Kidney glomerular epithelial cell (primary cell): ENCODE measurements around the gene RBM26.
"Not testable (repeated sequence)": the region's sequence is repeated elsewhere in the genome, so short reads cannot be mapped to it uniquely, and the experiment has no call there.

Experiments
- DNase-seq: peaks from one replicate; lab custom pipeline; 2025; lab: John Stamatoyannopoulos, UW

The RBM26 gene

DNA sequence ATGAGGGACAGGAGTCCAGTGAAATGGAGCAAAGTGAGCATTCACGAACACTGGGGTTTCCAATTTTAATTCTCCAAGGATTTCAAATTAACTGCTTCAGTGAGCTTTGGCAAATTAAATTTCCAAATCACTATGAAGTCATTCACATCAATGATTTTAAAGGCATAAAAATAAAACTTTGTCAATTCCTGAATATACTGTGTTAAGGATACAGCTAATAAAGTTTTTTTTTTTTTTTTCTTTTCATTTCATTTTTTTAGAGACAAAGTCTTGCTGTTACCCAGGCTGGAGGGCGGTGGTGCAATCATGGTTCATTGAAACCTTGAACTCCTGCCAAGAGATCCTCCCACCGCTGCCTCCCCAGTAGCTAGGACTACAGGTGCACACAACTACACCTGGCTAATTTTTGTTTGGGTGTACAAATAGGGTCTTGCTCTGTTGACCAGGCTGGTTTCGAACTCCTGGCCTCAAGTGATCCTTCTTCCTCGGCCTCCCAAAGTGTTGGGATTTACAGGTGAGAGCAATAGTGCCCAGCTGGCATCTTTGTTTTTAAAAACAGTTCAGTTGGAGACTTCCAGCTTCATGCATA lies 21.9 kb downstream of the RBM26 start:
- no peak for DNase-seq

DNA sequence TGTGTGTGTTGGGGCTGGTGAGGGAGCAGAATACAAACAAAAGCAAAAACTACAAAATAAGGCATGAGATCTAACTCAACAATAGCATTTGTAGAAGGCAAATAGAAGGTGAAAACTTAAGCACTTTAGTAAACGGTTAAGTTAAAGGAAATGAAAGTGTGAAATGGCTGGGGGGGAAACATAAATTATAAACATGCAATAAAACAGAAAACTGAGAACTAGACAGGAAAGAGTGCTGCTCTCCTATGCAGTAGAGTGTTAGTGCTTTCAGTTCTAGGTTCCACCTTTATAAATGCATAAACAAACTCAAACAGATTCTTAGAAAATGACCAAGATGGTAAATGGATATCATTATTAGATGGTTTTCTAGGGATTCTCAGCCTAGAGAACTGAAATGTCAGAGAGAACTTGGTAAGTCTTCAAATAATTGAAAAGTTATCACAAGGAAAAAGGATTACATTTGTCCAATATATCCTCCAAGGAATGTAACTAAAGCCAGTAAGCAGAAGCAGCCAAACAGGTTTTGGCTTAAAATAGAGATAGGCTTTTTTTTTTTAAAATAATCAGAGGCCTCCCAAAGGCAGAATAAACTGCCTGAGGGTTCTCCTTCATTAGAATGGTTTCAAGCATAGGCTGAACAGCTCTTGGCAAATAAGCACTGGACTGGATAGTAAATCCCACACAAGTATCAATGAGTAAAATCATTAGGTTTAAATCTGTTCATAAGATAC lies 23.3 kb downstream of the RBM26 start:
- DNase-seq, result no peak

DNA sequence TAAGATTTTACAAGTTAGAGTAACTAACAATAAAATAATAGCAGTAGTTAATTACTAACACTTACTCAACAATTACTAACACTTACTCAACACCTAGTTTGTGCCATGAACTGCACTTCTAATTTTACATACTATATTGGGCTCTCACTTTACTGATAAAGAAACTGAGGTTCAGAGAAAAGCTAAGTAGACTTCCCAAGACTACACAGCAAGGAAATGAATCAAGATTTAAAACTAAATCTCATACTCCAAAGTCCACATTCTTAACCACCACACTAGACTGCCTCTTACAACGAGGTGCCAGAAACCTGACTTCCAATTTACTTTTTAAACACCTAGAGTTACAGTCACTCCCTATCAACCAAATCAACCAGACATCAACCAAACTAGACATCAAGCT lies 25.1 kb downstream of the RBM26 start:
- no peak for DNase-seq

DNA sequence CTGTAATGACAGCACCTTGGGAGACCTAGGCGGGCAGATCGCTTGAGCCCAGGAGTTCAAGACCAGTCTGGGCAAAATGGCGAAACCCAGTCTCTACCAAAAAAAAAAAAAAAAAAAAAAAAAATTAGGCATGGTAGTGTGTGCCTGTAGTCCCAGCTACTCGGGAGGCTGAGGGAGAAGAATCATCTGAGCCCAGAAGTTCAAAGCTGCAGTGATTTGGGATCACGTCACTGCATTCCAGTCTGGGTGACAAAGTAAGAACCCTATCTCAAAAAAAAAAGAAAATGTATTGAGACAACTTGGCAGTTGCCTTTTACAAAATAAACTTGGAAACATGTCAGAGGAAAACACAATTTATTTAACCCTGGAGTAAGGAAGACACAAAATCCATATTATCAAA lies 26.8 kb downstream of the RBM26 start:
- no peak for DNase-seq

DNA sequence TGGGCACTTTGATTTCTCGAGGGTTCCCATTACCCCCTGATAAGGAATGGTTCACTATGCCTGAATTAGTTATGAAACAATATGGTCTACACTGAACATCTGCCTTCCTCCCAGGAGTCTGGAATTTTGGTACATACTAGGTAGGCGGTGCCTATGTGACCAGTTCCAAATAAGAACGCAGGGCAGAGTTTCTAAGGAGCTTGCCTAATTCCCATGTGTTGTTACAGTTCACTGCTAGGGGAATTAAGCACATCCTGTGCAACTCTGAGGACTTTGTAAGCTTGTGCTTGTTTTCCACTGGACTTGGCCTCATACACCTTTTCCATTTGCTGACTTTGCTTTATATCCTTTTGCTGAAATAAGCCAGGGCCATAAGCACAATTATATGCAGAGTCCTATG lies 29.2 kb downstream of the RBM26 start:
- DNase-seq, result no peak

DNA sequence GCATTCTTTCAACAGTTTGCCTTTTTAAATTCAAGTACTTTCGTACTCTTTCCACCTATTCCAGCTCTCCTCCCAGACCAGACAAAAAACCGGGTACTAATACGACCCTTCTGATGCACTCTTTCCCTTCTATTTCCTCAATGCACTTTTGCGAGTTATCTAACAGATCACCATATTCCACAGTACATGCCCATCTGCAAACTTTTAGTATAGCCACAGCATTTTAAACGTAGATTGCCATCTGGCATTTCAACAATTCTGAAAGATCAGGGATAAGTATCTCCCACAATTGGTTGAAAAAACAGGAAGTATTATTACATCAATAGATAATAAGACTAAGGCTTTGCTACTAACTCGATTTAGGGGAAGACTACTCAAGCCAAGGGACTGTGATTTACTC lies 31.5 kb downstream of the RBM26 start:
- no peak for DNase-seq

DNA sequence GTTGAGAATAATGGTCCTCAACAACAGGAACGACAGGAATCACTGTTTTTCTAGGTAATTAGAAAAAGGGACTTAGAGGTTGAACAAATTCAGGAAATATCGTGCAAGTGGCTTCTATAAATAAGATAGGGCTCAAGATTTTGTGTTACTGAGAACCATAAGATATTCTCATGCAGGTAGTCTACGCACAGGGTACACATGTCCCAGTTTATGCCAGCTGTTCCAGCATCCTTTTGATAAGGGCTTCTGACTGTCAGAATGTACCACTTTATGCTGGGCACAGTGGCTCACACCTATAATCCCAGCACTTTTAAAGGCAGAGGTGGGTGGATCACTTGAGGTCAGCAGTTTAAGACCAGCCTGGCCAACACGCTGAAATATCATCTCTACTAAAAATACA lies 32.1 kb downstream of the RBM26 start:
- DNase-seq, result no peak

DNA sequence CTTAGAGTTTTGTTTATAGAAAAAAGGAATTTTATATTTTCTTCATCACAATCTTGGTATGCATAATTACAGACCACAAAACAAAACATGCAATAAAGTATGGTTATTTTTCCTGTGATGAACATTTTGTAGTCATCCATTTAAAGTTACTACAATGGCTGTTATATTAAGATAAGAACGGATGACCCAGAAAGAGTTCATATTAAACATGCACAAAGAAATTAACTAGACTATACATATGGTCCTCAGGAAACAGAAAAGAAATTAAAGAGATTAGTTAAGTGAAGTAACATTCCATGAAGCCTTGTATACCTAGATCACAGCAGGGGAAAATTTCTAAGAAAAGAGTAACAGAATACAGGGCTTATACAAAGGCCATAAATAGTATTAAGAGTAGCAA lies 36.8 kb downstream of the RBM26 start:
- no peak for DNase-seq

DNA sequence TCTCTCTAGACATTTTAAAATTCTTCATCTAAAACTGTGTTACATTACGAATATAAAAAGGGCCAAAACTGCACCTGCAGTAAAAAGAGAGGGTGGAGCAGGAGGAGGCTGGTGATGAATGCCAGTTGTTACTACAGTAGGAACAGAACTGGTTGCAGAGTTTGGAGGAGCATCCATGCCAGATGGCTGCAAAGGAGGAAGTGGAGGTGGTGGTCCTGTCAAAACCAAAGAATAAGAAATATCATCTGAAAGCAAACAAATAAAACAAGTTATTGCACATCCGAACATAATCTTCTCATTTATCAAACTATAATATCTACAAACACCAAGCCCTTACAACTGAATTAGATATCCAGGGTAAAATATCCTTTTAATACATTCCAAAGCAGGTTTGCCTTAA lies 40.1 kb downstream of the RBM26 start:
- DNase-seq, result no peak

DNA sequence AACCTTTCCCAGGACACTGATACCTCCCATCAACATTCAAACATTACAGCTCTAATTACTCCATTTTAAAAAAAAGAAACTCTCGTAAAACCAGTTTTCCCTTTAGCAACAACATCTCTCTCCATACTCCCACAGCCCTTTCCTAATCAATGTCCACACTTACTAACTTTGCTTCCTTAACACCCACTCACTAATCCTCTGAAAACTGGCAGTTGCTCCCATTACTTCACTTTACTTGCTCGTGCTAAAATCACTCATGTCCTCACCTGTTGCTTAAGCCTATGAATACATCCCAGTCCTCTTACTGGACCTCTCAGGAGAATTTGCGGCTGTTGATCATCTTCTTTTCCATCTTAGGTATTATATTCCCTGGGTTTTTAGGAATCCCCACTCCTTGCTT lies 44.8 kb downstream of the RBM26 start:
- DNase-seq, result no peak

DNA sequence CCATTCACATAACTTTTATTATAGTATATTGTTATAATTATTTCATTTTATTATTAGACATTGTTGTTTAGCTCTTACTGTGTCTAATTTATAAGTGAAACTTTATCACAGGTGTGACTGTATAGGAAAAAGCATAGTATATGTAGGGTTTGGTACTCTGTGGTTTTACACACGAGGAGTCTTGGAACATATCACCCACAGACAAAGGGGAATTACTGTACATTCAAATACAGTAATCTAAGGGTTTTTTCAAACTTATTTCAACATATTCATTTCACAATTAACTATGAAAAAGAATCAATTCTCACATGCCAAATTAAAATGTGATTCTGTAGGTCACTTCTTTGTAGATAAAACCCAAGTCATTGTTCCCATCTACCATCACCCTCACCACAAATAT lies 46.0 kb downstream of the RBM26 start:
- no peak for DNase-seq

DNA sequence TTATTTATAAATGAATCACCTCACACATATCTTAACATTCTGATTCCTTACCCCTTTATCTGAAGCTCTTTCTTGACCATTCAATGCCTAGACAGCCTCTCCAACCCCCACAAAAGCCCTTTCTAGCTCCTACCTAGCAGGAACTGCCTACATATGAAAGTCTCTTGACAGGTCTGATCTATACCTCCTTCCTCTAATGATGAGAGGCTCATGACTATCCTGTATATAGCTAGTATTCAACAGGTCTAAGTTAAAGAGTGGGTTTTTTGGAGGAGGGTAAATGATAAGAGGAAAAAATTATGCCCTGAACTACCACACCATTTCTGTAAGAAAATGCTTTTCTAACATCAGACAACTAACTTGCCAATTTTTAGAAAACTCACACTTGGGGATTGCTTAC lies 47.0 kb downstream of the RBM26 start:
- DNase-seq, result no peak

DNA sequence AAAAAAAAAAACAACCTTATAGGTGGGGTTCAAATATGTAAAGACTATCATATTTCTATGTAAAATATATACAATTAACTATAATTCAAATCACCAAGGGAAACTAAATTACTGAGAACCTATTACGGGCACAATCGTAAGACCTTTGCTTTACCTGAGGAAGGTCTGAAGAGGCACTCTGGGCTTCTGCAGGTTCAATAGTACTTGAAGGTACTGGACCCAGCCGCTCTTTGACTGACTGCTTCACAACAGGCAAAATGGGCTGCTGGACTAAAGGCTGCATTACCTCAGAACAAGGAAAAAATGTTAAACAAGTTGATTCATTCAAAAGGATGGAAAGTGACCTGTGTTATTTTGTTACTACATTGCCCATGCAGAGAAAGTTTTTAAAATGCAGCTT lies 51.8 kb downstream of the RBM26 start:
- no peak for DNase-seq

DNA sequence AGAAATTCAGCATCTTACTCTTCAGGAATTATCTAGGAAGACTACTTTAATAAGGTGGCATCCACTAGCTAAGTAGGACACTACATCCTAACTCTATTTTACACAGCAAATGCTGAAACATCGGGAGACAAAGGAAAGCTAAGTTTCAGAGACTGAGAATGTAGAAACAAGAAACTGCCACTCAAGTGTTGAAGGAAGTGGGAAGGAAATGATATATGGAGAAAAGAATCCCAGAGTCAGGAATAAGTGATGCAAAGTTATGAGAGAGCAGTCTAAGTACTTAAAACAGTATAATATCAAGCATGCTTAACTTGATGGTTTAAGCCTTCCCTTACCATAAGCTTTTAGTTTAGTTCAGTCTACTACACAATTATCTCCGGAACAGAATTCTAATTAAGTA lies 52.4 kb downstream of the RBM26 start:
- no peak for DNase-seq

DNA sequence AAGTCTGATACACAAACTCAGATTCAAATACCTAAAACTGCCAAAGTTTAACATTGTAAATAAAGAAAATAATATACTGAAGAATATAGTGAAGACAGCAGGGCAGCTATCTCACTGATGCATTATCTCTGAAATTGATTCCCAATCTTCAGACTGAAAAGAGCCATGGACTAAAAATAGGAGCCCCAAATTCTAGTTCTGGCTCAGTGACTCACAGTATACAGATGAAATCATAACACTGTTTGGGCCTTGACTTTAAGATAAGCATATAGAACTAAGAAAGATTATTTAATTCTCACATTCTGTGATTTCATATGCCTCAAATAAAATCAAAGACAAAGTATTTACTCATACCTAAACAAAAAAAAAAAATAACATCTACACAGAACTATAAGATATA lies 53.9 kb downstream of the RBM26 start:
- DNase-seq, result no peak

DNA sequence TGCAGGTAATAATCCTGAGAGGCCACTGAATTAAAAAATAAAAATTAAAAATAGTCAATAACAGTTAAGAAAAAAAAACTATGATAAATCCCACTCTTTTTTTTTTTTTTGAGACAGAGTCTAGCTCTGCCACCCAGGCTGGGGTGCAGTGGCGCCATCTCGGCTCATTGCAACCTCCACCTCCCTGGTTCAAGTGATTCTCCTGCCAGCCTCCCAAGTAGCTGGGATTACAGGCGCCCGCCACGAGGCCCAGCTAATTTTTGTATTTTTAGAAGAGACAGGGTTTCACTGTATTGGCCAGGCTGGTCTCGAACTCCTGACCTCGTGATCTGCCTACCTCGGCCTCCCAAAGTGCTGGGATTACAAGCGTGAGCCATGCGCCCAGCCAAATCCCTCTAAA lies 56.4 kb downstream of the RBM26 start:
- DNase-seq, result not testable (repeated sequence)

DNA sequence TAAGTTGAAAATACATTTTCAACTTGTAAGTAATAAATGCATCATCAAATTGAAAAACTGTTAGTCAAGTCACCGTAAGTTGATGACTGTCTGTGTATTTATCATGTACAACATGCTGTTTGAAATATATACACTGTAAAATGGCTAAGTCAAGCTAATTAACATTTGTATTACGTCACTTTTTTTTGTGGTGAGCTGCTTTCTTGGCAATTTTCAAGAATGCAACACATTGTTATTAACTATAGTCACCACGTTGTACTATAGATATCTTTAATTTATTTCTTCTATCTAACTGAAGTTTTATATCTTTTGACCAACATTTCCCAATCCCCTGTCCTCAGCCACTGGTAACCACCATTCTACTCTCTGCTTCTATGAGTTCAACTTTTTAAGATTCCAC lies 57.0 kb downstream of the RBM26 start:
- DNase-seq, result no peak

DNA sequence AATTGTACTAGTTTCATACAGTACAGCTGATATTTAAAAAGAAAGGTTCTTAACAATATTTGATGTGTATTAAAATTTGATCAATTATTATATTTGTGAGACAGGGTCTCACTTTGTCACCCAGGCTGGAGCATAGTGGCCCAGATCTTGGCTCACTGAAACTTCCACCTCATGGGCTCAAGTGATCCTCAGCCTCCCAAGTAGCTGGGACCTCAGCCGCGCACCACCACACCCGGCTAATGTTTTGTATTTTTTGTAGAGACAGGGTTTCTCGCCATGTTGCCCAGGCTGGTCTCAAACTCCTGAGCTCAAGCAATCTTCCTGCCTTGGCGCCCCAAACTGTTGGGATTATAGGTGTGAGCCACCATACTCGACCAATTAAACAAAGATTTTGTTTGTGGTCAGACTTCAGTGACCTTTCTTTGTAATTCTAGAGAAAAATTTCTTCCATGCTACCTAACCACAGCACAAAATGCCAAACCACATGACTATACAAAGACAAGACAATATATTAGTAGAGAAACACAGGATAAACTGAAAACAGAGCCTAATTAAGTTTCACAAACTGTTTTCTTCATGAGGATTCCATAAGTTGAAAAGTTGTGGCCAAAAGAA lies 59.6 kb downstream of the RBM26 start:
- DNase-seq, result no peak

DNA sequence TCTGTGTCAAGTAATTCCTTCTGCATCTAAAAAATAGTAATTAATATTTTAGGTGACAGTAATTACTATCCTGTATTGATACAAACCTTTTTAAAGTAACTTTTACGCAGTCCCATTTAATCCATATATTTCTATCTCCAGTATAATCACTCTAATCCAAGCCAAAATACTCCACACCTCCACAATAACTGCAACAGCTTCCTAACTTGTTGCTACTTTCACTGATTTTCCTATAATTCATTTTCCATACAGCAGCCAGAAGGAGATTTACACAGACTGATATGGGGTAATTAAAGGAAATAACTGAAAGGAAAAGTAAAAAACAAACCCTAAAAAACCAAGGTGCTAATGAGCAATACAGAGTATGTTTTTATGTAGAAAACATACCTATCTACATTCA lies 64.9 kb downstream of the RBM26 start:
- no peak for DNase-seq

DNA sequence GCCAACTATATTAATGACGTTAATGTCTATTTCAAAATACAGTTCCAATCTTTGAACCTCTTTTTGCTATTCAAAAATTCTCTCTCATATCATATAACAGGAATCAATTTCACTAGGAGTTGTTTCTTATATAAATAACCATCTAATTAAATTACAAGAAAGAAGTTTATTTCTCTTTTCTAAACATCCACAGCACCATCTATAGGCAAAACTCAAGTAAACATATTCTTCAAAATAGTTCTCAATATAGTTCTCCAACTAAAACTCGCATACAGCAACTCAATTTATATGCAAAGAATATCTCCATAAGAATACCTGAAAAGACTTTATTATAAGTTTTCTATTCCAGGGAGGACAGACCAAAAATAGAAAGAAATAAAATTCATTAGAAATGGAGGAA lies 65.6 kb downstream of the RBM26 start:
- DNase-seq, result no peak

DNA sequence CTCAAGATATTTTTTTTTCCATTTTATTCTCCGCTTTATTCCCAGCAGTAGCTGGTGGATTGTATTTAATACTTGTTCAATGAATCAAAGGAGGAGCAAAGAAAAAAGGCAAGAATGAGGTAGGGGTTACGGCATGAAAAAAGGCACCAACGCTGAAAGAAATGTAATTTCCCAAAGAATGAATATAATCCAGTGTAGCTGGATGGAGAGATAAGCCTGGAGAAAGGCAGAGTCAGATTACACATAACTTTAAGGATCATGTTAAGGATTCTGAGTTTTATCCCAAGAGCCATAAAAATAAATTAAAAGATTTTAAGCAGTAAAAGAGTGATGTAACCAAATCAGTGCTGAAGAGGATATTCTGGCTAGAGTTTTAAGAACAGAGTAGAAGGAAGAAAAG lies 67.7 kb downstream of the RBM26 start:
- no peak for DNase-seq

DNA sequence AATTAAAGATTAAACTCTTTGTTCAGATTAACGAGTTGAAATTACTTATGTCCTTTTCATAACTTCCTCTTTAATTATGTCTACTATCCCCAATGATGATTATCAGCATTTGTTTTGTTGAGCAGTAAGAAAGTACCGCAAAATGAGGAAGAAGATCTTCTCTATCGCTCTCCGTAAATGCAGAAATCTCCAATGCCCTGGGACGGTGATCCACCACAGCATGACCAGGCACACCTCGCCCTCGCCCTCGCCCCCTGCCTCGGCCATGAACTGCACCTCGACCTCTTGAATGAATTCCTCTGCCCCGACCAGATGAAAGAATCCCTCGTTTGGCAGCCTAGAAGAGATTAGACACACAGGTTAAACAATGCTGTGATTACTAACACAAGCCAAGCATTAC lies 69.1 kb downstream of the RBM26 start:
- DNase-seq, result no peak

DNA sequence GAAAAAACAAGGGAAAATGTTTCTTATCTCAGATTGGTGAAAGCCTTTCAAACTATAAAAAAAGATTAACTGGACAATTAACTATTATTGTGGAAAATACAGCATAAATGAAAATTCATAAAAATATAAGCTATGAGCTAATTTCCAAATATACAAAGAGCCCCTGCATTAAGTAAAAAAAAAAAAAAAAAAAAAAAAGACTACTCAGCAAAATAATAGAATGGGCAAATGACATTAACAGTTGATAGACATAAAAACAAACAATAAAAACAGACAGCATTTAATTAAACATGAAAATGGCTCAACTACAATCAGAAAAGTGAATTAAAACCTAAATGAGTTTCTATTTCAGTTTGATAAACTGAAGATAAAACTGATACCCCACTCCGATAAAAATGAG lies 77.5 kb downstream of the RBM26 start:
- no peak for DNase-seq

DNA sequence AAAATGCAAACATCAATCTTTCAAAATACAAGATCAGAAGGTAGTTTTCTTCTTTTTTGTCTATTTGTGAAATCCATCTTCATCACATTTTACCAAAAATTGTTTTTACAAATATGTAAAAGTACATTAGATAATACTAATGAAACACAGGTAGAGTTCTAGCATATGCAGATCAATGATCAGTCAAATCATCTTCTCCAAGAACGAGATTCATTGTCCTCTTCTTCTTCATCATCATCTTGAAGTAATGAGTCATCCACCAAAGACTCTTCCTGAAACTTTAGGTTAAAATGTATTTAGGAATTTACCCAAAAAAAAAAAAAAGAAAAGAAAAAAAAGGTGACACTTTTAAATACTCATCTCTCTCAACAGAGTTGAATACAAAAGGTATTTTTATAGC lies 85.6 kb downstream of the RBM26 start:
- DNase-seq, result no peak
